Ishikawa (cell line): Measurements from ENCODE around the gene SNHG17.

Experiments
- CEBPB ChIP-seq: IDR thresholded peaks from 2 replicates; pipeline ENCODE4 v1.6.1; 2012
- CREB1 ChIP-seq: IDR thresholded peaks from 2 replicates; pipeline ENCODE4 v1.6.1; 2012; ENCODE audit warnings: low read depth
- EGR1 ChIP-seq: IDR thresholded peaks from 2 replicates; pipeline ENCODE4 v1.6.1; 2012
- EP300 ChIP-seq: IDR thresholded peaks from 2 replicates; pipeline ENCODE4 v1.6.1; 2012; ENCODE audit warnings: borderline replicate concordance
- FOXM1 ChIP-seq: IDR thresholded peaks from 2 replicates; pipeline ENCODE4 v1.6.1; 2012; ENCODE audit warnings: low read depth, borderline replicate concordance
- NFIC ChIP-seq: IDR thresholded peaks from 2 replicates; pipeline ENCODE4 v1.6.1; 2012
- RAD21 ChIP-seq: IDR thresholded peaks from 2 replicates; pipeline ENCODE4 v1.6.1; 2012; ENCODE audit warnings: low read depth
- TAF1 ChIP-seq: IDR thresholded peaks from 2 replicates; pipeline ENCODE4 v1.6.1; 2012; ENCODE audit warnings: low read depth, mild to moderate bottlenecking
- TEAD4 ChIP-seq: IDR thresholded peaks from 2 replicates; pipeline ENCODE4 v1.6.1; 2012
- YY1 ChIP-seq: IDR thresholded peaks from 2 replicates; pipeline ENCODE4 v1.6.1; 2012; ENCODE audit warnings: low read depth
- TF ChIP-seq, protein P1 (sequence below): IDR thresholded peaks from 2 replicates; pipeline ENCODE4 v1.6.1; 2012; ENCODE audit warnings: low read depth, mild to moderate bottlenecking
- TF ChIP-seq, protein P2 (sequence below): IDR thresholded peaks from 2 replicates; pipeline ENCODE4 v1.6.1; 2012

DNA sequence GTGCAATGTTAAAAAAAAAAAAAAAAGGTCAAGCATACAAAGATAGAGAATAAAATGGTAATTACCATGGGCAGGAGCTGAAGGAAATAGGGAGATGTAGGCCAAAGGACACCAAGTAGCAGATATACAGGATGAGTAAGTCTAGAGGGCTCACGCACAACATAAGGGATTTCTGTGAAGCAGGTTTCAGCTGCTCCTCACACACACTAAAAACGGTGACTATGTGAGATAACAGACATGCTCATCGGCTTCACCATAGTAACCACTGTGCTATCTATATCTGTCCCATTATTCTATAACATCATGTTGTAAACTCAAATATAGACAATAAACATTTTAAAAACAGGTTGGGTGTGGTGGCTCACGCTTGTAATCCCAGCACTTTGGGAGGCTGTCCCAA is 11.6 kb downstream of the SNHG17 start:
- TF ChIP-seq, protein P1, sequence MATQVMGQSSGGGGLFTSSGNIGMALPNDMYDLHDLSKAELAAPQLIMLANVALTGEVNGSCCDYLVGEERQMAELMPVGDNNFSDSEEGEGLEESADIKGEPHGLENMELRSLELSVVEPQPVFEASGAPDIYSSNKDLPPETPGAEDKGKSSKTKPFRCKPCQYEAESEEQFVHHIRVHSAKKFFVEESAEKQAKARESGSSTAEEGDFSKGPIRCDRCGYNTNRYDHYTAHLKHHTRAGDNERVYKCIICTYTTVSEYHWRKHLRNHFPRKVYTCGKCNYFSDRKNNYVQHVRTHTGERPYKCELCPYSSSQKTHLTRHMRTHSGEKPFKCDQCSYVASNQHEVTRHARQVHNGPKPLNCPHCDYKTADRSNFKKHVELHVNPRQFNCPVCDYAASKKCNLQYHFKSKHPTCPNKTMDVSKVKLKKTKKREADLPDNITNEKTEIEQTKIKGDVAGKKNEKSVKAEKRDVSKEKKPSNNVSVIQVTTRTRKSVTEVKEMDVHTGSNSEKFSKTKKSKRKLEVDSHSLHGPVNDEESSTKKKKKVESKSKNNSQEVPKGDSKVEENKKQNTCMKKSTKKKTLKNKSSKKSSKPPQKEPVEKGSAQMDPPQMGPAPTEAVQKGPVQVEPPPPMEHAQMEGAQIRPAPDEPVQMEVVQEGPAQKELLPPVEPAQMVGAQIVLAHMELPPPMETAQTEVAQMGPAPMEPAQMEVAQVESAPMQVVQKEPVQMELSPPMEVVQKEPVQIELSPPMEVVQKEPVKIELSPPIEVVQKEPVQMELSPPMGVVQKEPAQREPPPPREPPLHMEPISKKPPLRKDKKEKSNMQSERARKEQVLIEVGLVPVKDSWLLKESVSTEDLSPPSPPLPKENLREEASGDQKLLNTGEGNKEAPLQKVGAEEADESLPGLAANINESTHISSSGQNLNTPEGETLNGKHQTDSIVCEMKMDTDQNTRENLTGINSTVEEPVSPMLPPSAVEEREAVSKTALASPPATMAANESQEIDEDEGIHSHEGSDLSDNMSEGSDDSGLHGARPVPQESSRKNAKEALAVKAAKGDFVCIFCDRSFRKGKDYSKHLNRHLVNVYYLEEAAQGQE = no peak
- TF ChIP-seq, protein P2, sequence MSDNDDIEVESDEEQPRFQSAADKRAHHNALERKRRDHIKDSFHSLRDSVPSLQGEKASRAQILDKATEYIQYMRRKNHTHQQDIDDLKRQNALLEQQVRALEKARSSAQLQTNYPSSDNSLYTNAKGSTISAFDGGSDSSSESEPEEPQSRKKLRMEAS = no peak
- TF ChIP-seq CREB1 (no peak), RAD21 (no peak), TAF1 (no peak), CEBPB (no peak), EP300 (no peak), YY1 (no peak), EGR1 (no peak), TEAD4 (no peak), NFIC (no peak), FOXM1 (no peak)
